Liver (tissue), 9 donors: ENCODE measurements around the gene TTLL5. TPM values are rescaled to one million over a fixed set of nuclear protein-coding genes. Genes with fewer than 3 reads are reported as not detected.

Experiments used
- DNase-seq: peaks from one replicate; pipeline ENCODE4 v3.0.0-alpha.2; 2017; ENCODE audit warnings: low spot score
- H3K27ac ChIP-seq, 2 donors: one replicate each; pipeline ENCODE4 v1.7.0; 2013; ENCODE audit warnings: inconsistent platforms in 2 of 2, low read length in 2 of 2, control low read depth in 1 of 2, low read depth in 1 of 2, mild to moderate bottlenecking in 1 of 2
- H3K27me3 ChIP-seq, 4 donors: one replicate each; pipeline versions ENCODE4 v1.6.1 to v1.7.0; 2013; ENCODE audit warnings: low read length in 3 of 4, inconsistent platforms in 1 of 4, mild to moderate bottlenecking in 1 of 4, moderate library complexity in 1 of 4; ENCODE audit not compliant: control insufficient read depth in 4 of 4, insufficient read depth in 4 of 4
- H3K36me3 ChIP-seq, 4 donors: one replicate each; pipeline versions ENCODE4 v1.6.1 to v1.7.0; 2013; ENCODE audit warnings: low read length in 3 of 4, mild to moderate bottlenecking in 3 of 4, low read depth in 1 of 4, moderate library complexity in 1 of 4; ENCODE audit not compliant: control insufficient read depth in 4 of 4, insufficient read depth in 3 of 4
- H3K4me1 ChIP-seq, 4 donors: one replicate each; pipeline versions ENCODE4 v1.6.1 to v1.7.0; 2013; ENCODE audit warnings: low read length in 3 of 4, mild to moderate bottlenecking in 3 of 4, moderate library complexity in 1 of 4; ENCODE audit not compliant: control insufficient read depth in 4 of 4, insufficient read depth in 4 of 4
- H3K4me3 ChIP-seq, 3 donors: one replicate each; pipeline versions ENCODE4 v1.6.1 to v1.7.0; 2013; ENCODE audit warnings: low read length in 3 of 3, control low read depth in 1 of 3, low read depth in 1 of 3, mild to moderate bottlenecking in 1 of 3
- H3K9ac ChIP-seq, 2 donors: one replicate each; pipeline ENCODE4 v1.7.0; 2013; ENCODE audit warnings: low read length in 2 of 2, mild to moderate bottlenecking in 2 of 2, moderate library complexity in 2 of 2, control low read depth in 1 of 2, low read depth in 1 of 2
- H3K9me3 ChIP-seq, 4 donors: one replicate each; pipeline versions ENCODE4 v1.6.1 to v1.7.0; 2013; ENCODE audit warnings: low read length in 3 of 4; ENCODE audit not compliant: control insufficient read depth in 4 of 4
- ATF3 ChIP-seq: IDR thresholded peaks from 2 replicates; pipeline ENCODE4 v1.6.1; 2016; ENCODE audit warnings: antibody characterized with exemption
- EGR1 ChIP-seq, 2 donors: IDR thresholded peaks; 2 replicates each; pipeline ENCODE4 v1.6.1; 2016 to 2018; ENCODE audit warnings: antibody characterized with exemption in 2 of 2, low read depth in 2 of 2
- FOXA1 ChIP-seq: IDR thresholded peaks from 2 replicates; pipeline ENCODE4 v1.6.1; 2016; ENCODE audit warnings: antibody characterized with exemption
- FOXA2 ChIP-seq: IDR thresholded peaks from 2 replicates; pipeline ENCODE4 v1.6.1; 2016; ENCODE audit warnings: antibody characterized with exemption
- GABPA ChIP-seq, 2 donors: IDR thresholded peaks in 1 of 2; conservative IDR thresholded peaks in 1 of 2; 2 replicates each; pipeline ENCODE4 v1.6.1; 2016; ENCODE audit warnings: antibody characterized with exemption in 2 of 2, mild to moderate bottlenecking in 1 of 2, moderate library complexity in 1 of 2
- JUND ChIP-seq, 2 donors: IDR thresholded peaks; 2 replicates each; pipeline ENCODE4 v1.6.1; 2016; ENCODE audit warnings: antibody characterized with exemption in 2 of 2
- NR2F2 ChIP-seq: IDR thresholded peaks from 2 replicates; pipeline ENCODE4 v1.6.1; 2016; ENCODE audit warnings: antibody characterized with exemption
- RAD21 ChIP-seq, 2 donors: IDR thresholded peaks; 2 replicates each; pipeline ENCODE4 v1.6.1; 2016; ENCODE audit warnings: antibody characterized with exemption in 2 of 2, mild to moderate bottlenecking in 2 of 2
- REST ChIP-seq: IDR thresholded peaks from 2 replicates; pipeline ENCODE4 v1.6.1; 2016; ENCODE audit warnings: antibody characterized with exemption, mild to moderate bottlenecking
- RXRA ChIP-seq, 2 donors: IDR thresholded peaks; 2 replicates each; pipeline ENCODE4 v1.6.1; 2017 to 2018; ENCODE audit warnings: antibody characterized with exemption in 2 of 2, mild to moderate bottlenecking in 1 of 2
- SP1 ChIP-seq: IDR thresholded peaks from 2 replicates; pipeline ENCODE4 v1.6.1; 2018; ENCODE audit warnings: antibody characterized with exemption, mild to moderate bottlenecking
- ZBTB33 ChIP-seq: IDR thresholded peaks from 2 replicates; pipeline ENCODE4 v1.6.1; 2016; ENCODE audit warnings: antibody characterized with exemption
- WGBS: extraction: QIAGEN DNeasy Blood & Tissue Kit; methylation state at CpG from one replicate; pipeline ENCODE4 v1.1.7; 2013; 5-methylcytosine and 5-hydroxymethylcytosine counted together
- polyA plus RNA-seq, 2 donors: library from polyadenylated mRNA; stranded (reverse) in 1 of 2; unstranded in 1 of 2; fragments of 200-250 nt in 1 of 2; fragments of >200 nt in 1 of 2; fragmentation: Nextera tagmentation in 1 of 2; extraction: Ambion mirVana in 1 of 2; gene quantifications; one replicate each; pipeline versions ENCODE4 v1.2.1 to v1.2.3, GENCODE V29; 2013 to 2015
- total RNA-seq, 2 donors: library from RNA; depleted of rRNA; stranded (reverse); fragments of >200 nt; gene quantifications; one replicate each; pipeline ENCODE4 v1.2.3, GENCODE V29; 2014
- donor health status: healthy.
- donor health status: healthy.
- donor health status: healthy.
- donor health status: healthy.
- donor health status: healthy.

Gene TTLL5
- total and polyA plus RNA-seq, 4 donors, result 4.3 to 14.2 (median 9.8) TPM

GRCh38 chr14:75628816-75629215 is 32.2 kb upstream of the TTLL5 start:
- Histone ChIP-seq H3K27ac (no peak overlapping the region), H3K36me3 (no peaks in the 10 kb centered on the region), H3K27me3 (no peaks in the 10 kb centered on the region), H3K9ac (no peak overlapping the region), H3K4me3 (no peak overlapping the region), H3K4me1 (peaks cover 7 to 15% (median 12%) of the 10 kb centered on the region in 4 donors), H3K9me3 (no peaks in the 10 kb centered on the region)
- DNase-seq, result no peak
- 96% methylated on average over 3 of the region's 3 CpGs for WGBS
- TF ChIP-seq RAD21 (IDR thresholded peaks at IDR 0.05) (no peak), REST (no peak), FOXA1 (no peak)

GRCh38 chr14:75630695-75631452 is 30.2 kb upstream of the TTLL5 start:
- DNase-seq, result no peak
- Histone ChIP-seq H3K4me3 (no peak overlapping the region), H3K27me3 (no peaks in the 10 kb centered on the region), H3K9ac (no peak overlapping the region), H3K27ac (no peak overlapping the region), H3K4me1 (peaks cover 2 to 15% (median 12%) of the 10 kb centered on the region in 4 donors), H3K36me3 (peaks cover 0 to 6% (median 0%) of the 10 kb centered on the region in 4 donors), H3K9me3 (no peaks in the 10 kb centered on the region)
- TF ChIP-seq ZBTB33, result no peak
- no peak for TF ChIP-seq JUND (IDR thresholded peaks at IDR 0.05)
- no peak for TF ChIP-seq GABPA (IDR thresholded peaks at IDR 0.05 in 1 of 2, conservative IDR thresholded peaks at IDR 0.05 in 1 of 2)
- no peak for TF ChIP-seq RXRA (IDR thresholded peaks at IDR 0.05)
- no peak for TF ChIP-seq ATF3
- no peak for TF ChIP-seq FOXA2
- no peak for TF ChIP-seq EGR1 (IDR thresholded peaks at IDR 0.05; ENCODE audit: low read depth in 2 of 2)
- no peak for TF ChIP-seq NR2F2
- TF ChIP-seq REST, result no peak
- no peak for TF ChIP-seq SP1
- no peak for TF ChIP-seq RAD21 (IDR thresholded peaks at IDR 0.05)
- WGBS, result 93% methylated on average over 6 of the region's 6 CpGs
